IMR-90 (cell line): Measurements from ENCODE around the gene FLNA. TPM values are rescaled to one million over a fixed set of nuclear protein-coding genes. Genes with fewer than 3 reads are reported as not detected.

ENCODE experiments used
- ATAC-seq: fragments of 200-7000 bp; cut with Tn5 transposase; 2 replicates; pipeline ENCODE4 v1.9.1; 2020; ENCODE audit warnings: low read depth, mild to moderate bottlenecking, moderate library complexity
- BruUV-seq: library from RNA; stranded (reverse); fragments of 400-500 nt; replicated peaks from 2 replicates; lab custom pipeline; 2021; lab: Mats Ljungman, UMichigan
- CTCF ChIA-PET: fragments of 300-600 bp; formaldehyde crosslinking; extraction: SDS; loops from one replicate; lab custom pipeline; 2021; ENCODE audit warnings: antibody characterized with exemption; lab: Yijun Ruan, JAX
- POLR2A ChIA-PET: fragments of 300-600 bp; sonication (Branson Sonifier 250); formaldehyde crosslinking; loops from one replicate; lab custom pipeline; 2022; ENCODE audit warnings: antibody characterized with exemption; ENCODE audit not compliant: unreplicated experiment; lab: Charles Lee
- DNase-seq: peaks from one replicate; pipeline ENCODE4 v3.0.0; 2013
- H2AFZ ChIP-seq: replicated peaks from 2 replicates; pipeline ENCODE3; 2013; ENCODE audit warnings: low read length, mild to moderate bottlenecking; ENCODE audit not compliant: poor library complexity
- H2AK5ac ChIP-seq: 2 replicates; pipeline ENCODE4 v1.6.1; 2013; ENCODE audit warnings: low read depth, low read length, inconsistent platforms
- H2AK9ac ChIP-seq: replicated peaks from 2 replicates; pipeline ENCODE3; 2013; ENCODE audit warnings: mild to moderate bottlenecking, low read depth, low read length, moderate library complexity; ENCODE audit not compliant: poor library complexity
- H2BK120ac ChIP-seq: 2 replicates; pipeline ENCODE4 v1.6.1; 2013; ENCODE audit warnings: low read depth, low read length, inconsistent platforms
- H2BK15ac ChIP-seq: 3 replicates; pipeline ENCODE4 v1.6.1; 2013; ENCODE audit warnings: low read depth, low read length, inconsistent platforms
- H2BK20ac ChIP-seq: 2 replicates; pipeline ENCODE4 v1.6.1; 2013; ENCODE audit warnings: low read depth, mild to moderate bottlenecking, inconsistent platforms, low read length, moderate library complexity
- H2BK5ac ChIP-seq: 2 replicates; pipeline ENCODE4 v1.6.1; 2013; ENCODE audit warnings: mild to moderate bottlenecking, low read depth, low read length, inconsistent platforms; ENCODE audit not compliant: poor library complexity, severe bottlenecking
- H3K14ac ChIP-seq: replicated peaks from 2 replicates; pipeline ENCODE4 v1.6.1; 2013; ENCODE audit warnings: low read depth, low read length, inconsistent platforms
- H3K18ac ChIP-seq: 2 replicates; pipeline ENCODE4 v1.6.1; 2013; ENCODE audit warnings: low read depth, low read length, control low read depth
- H3K23ac ChIP-seq: 2 replicates; pipeline ENCODE4 v1.6.1; 2013; ENCODE audit warnings: low read depth, low read length, inconsistent platforms
- H3K27ac ChIP-seq: 2 replicates; pipeline ENCODE4 v1.5.1; 2013; ENCODE audit warnings: mild to moderate bottlenecking, control low read depth, low read length; ENCODE audit not compliant: insufficient read depth
- H3K27me3 ChIP-seq: 2 replicates; pipeline ENCODE4 v1.6.1; 2013; ENCODE audit warnings: low read length; ENCODE audit not compliant: control insufficient read depth, insufficient read depth
- H3K36me3 ChIP-seq: 2 replicates; pipeline ENCODE4 v1.6.1; 2013; ENCODE audit warnings: low read length, mixed read lengths; ENCODE audit not compliant: control insufficient read depth, insufficient read depth
- H3K4ac ChIP-seq: 2 replicates; pipeline ENCODE4 v1.6.1; 2013; ENCODE audit warnings: low read depth, low read length, inconsistent platforms
- H3K4me1 ChIP-seq: 2 replicates; pipeline ENCODE4 v1.6.1; 2013; ENCODE audit warnings: low read length, mixed read lengths; ENCODE audit not compliant: control insufficient read depth, insufficient read depth
- H3K4me2 ChIP-seq: 2 replicates; pipeline ENCODE4 v1.6.1; 2013; ENCODE audit warnings: low read depth, mild to moderate bottlenecking, control low read depth, low read length, moderate library complexity
- H3K4me3 ChIP-seq: 2 replicates; pipeline ENCODE4 v1.5.1; 2013; ENCODE audit warnings: low read depth, mild to moderate bottlenecking, control low read depth, low read length, moderate library complexity; ENCODE audit not compliant: insufficient read depth
- H3K56ac ChIP-seq: 2 replicates; pipeline ENCODE4 v1.6.1; 2013; ENCODE audit warnings: low read length, inconsistent platforms; ENCODE audit not compliant: insufficient read depth; ENCODE audit errors: extremely low read depth
- H3K79me1 ChIP-seq, 2 experiments: 2 replicates each; pipeline ENCODE4 v1.6.1; 2013; ENCODE audit warnings: low read length in 2 of 2, inconsistent platforms in 1 of 2, low read depth in 1 of 2
- H3K9ac ChIP-seq: 2 replicates; pipeline ENCODE4 v1.6.1; 2013; ENCODE audit warnings: low read depth, low read length, control low read depth
- H3K9me1 ChIP-seq: 2 replicates; pipeline ENCODE4 v1.6.1; 2013; ENCODE audit warnings: low read length, inconsistent platforms; ENCODE audit not compliant: insufficient read depth
- H3K9me3 ChIP-seq: 2 replicates; pipeline ENCODE4 v1.6.1; 2013; ENCODE audit warnings: low read length; ENCODE audit not compliant: control insufficient read depth, insufficient read depth
- H4K20me1 ChIP-seq: 2 replicates; pipeline ENCODE4 v1.6.1; 2013; ENCODE audit warnings: low read length, inconsistent platforms; ENCODE audit not compliant: insufficient read depth
- H4K5ac ChIP-seq: 2 replicates; pipeline ENCODE4 v1.6.1; 2013; ENCODE audit warnings: mild to moderate bottlenecking, low read depth, low read length, control low read depth
- H4K8ac ChIP-seq, 2 experiments: 2 replicates each; pipeline ENCODE4 v1.6.1; 2013; ENCODE audit warnings: low read depth in 2 of 2, low read length in 2 of 2, control low read depth in 1 of 2, inconsistent platforms in 1 of 2
- H4K91ac ChIP-seq: 2 replicates; pipeline ENCODE4 v1.6.1; 2013; ENCODE audit warnings: low read depth, low read length, inconsistent platforms; ENCODE audit not compliant: insufficient read depth
- BHLHE40 ChIP-seq: fragments of 150-350 bp; IDR thresholded peaks from 2 replicates; pipeline ENCODE4 v1.6.1; 2016; ENCODE audit warnings: mild to moderate bottlenecking, low read depth, low read length
- CEBPB ChIP-seq: IDR thresholded peaks from 2 replicates; pipeline ENCODE4 v1.6.1; 2012; ENCODE audit warnings: low read depth, low read length, improper control_type of control experiment
- CTCF ChIP-seq: conservative IDR thresholded peaks from 2 replicates; pipeline ENCODE4 v1.5.1; 2012; ENCODE audit warnings: mild to moderate bottlenecking, low read depth, low read length, improper control_type of control experiment
- FOS ChIP-seq: fragments of 150-350 bp; IDR thresholded peaks from 2 replicates; pipeline ENCODE4 v1.6.1; 2016; ENCODE audit warnings: low read depth, low read length
- MXI1 ChIP-seq: IDR thresholded peaks from 2 replicates; pipeline ENCODE4 v1.6.1; 2012; ENCODE audit warnings: low read depth, mild to moderate bottlenecking, low read length, moderate library complexity, borderline replicate concordance
- RAD21 ChIP-seq: IDR thresholded peaks from 2 replicates; pipeline ENCODE4 v1.6.1; 2012; ENCODE audit warnings: low read length, improper control_type of control experiment
- RCOR1 ChIP-seq: IDR thresholded peaks from 2 replicates; pipeline ENCODE4 v1.6.1; 2012; ENCODE audit warnings: mild to moderate bottlenecking, low read length, improper control_type of control experiment; ENCODE audit not compliant: insufficient replicate concordance
- SMC3 ChIP-seq: fragments of 150-350 bp; IDR thresholded peaks from 2 replicates; pipeline ENCODE4 v1.6.1; 2016; ENCODE audit warnings: low read depth, mild to moderate bottlenecking, antibody characterized with exemption, low read length, moderate library complexity
- WGBS, 2 experiments: methylation state at CpG; one replicate each; pipeline versions ENCODE4 v1.1.5 to v1.1.7; 2013; ENCODE audit warnings: missing lambda C conversion rate in 2 of 2; ENCODE audit not compliant: insufficient read length in 1 of 2; ENCODE audit errors: extremely low coverage in 2 of 2; 5-methylcytosine and 5-hydroxymethylcytosine counted together
- dilution Hi-C: fragments of 300-500 bp; cut with HindIII; formaldehyde crosslinking; loops from one replicate; pipeline ENCODE4 v1.14.3; 2018; ENCODE audit warnings: low sequenced_read_pairs; ENCODE audit not compliant: unreplicated experiment
- in situ Hi-C: fragments of 300-500 bp; cut with MboI; formaldehyde crosslinking; loops from 3 replicates; pipeline ENCODE4 v1.14.3; 2019; ENCODE audit warnings: low sequenced_read_pairs, inconsistent platforms, mixed read lengths
- intact Hi-C: fragments of 100-400 bp; cut with micrococcal nuclease; formaldehyde crosslinking; loops from 2 replicates; pipeline ENCODE4 v1.10.0; 2022
- polyA plus RNA-seq, 3 experiments: library from polyadenylated mRNA; depleted of rRNA; stranded (reverse); fragments of >200 nt; gene quantifications; 2 replicates each; pipeline ENCODE4 v1.2.3, GENCODE V29; 2012; ENCODE audit warnings: low replicate concordance in 1 of 3
- total RNA-seq: library from RNA; depleted of rRNA; stranded (reverse); fragments of >200 nt; gene quantifications from 2 replicates; pipeline ENCODE4 v1.2.3, GENCODE V29; 2012

FLNA gene
- total and polyA plus RNA-seq, 2 of the 4 experiments (the other 2 are of a cell fraction), result 1,356 to 1,357 TPM

- peaks cover 90% of the 10 kb centered on the region for H4K20me1 ChIP-seq
- H3K27me3 ChIP-seq, result no peaks in the 10 kb centered on the region
- H2BK5ac ChIP-seq, result peak overlapping the region; percentile 34
- H3K14ac ChIP-seq, result peak overlapping the region; percentile 23; the same call in 1 of the 2 replicates
- peaks cover 75% of the 10 kb centered on the region for H3K36me3 ChIP-seq
- ChIA-PET POLR2A (no interaction called here), CTCF (no interaction called here)
- peaks cover 7% of the 10 kb centered on the region for H3K4me1 ChIP-seq
- H3K9ac ChIP-seq, result peak overlapping the region; percentile 47; the same call in 1 of the 2 replicates
- ATAC-seq (no peak), DNase-seq (no peak)
- in situ Hi-C loops, result no loop called here
- BruUV-seq, result no TSS peak
- no peak overlapping the region for H3K56ac ChIP-seq
- peak overlapping the region; percentile 72 for H2AK9ac ChIP-seq
- H4K8ac ChIP-seq, result no peak overlapping the region
- H2BK120ac ChIP-seq, result no peak overlapping the region
- peak overlapping the region; percentile 11; the same call in 1 of the 2 replicates for H3K4me2 ChIP-seq
- H3K9me3 ChIP-seq, result no peaks in the 10 kb centered on the region
- peak overlapping the region; percentile 51 for H2AFZ ChIP-seq
- H3K4me3 ChIP-seq, result no peak overlapping the region
- peak overlapping the region; percentile 39 for H3K27ac ChIP-seq
- peaks cover 0 to 21% of the 10 kb centered on the region in 2 experiments; a peak in 1 of 4 replicates for H3K79me1 ChIP-seq
- dilution Hi-C loops, result no loop called here
- no peak overlapping the region for H2BK20ac ChIP-seq
- H3K4ac ChIP-seq, result no peak overlapping the region
- no peaks in the 10 kb centered on the region; the same call in 1 of the 2 replicates for H3K9me1 ChIP-seq
- H3K18ac ChIP-seq, result no peak overlapping the region
- 66% methylated on average over 9 of the region's 11 CpGs; no CpG with 5 or more reads in 1 of the 2 experiments for WGBS, 2 experiments
- no peak for TF ChIP-seq RAD21
- TF ChIP-seq RCOR1, result no peak
- no peak for TF ChIP-seq SMC3
- no peak for TF ChIP-seq CTCF
- TF ChIP-seq BHLHE40, result no peak
- no peak for TF ChIP-seq MXI1
- no peak for TF ChIP-seq CEBPB
- TF ChIP-seq FOS, result no peak
- intact Hi-C loops, result no loop called here
- H4K91ac ChIP-seq, result no peak overlapping the region
- no peak overlapping the region for H2BK15ac ChIP-seq
- H2AK5ac ChIP-seq, result no peak overlapping the region; the same call in 1 of the 2 replicates
- no peak overlapping the region for H3K23ac ChIP-seq
- H4K5ac ChIP-seq, result no peak overlapping the region
These were observed 7.8 kb downstream of the FLNA start for GRCh38 chrX:154366666-154367055.
